CD4-positive, alpha-beta T cell treated with Interleukin-4 for 4 hours (primary cell): Measurements from ENCODE around the gene TMED9.

Experiments
- DNase-seq: peaks from one replicate; pipeline ENCODE4 v3.0.0-alpha.2; 2020

Gene TMED9

DNA sequence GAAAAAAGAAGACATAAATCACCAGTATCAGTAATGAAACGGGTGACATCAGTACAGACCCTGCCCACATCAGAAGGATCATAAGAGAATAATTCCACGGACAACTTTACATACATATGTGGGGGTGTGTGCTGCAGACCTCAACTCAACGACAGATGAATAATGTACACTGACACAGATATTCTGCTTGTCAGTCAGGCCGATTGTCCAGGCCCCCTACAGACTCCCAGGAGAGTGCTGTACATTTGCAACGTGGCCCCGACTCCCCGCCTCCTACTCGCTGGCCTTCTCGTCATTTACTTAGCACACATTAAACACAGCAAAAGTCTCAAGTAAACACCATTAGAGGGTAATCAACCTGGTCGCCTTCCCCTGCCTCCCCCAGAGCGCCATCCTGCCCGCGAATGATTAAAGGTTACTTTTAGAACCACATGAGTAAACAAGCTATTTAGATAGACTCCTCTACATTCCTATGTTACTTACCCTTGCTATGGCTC, 3.5 kb upstream of the TMED9 start:
- DNase-seq, result no peak

GRCh38 chr5:177590406-177590805, 1.6 kb upstream of the TMED9 start:
- no peak for DNase-seq

- DNase-seq, result no peak
These were observed 353 bp upstream of the TMED9 start for GRCh38 chr5:177591690-177592009.

- DNase-seq, result no peak
These were observed 902 bp downstream of the TMED9 start for GRCh38 chr5:177592905-177593304.

- DNase-seq, result no peak
These were observed 1.5 kb downstream of the TMED9 start for GRCh38 chr5:177593511-177593910.

DNA sequence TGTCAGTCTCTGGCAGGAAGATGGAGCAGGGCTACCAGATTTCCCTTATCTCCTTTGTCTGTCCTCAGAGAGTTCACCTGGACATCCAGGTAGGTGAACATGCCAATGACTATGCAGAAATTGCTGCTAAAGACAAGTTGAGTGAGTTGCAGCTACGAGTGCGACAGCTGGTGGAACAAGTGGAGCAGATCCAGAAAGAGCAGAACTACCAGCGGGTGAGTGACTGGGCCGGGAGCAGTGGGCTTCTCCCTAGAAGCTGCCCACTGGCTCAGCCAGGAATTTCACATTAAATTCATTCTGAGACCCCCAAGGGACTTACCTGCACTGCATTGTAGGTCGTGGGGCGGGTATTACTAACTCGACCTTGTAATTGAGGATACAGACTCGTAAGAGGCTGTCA, 2.1 kb downstream of the TMED9 start:
- DNase-seq, result no peak

GRCh38 chr5:177595026-177595585, 3.1 kb downstream of the TMED9 start:
- no peak for DNase-seq

DNA sequence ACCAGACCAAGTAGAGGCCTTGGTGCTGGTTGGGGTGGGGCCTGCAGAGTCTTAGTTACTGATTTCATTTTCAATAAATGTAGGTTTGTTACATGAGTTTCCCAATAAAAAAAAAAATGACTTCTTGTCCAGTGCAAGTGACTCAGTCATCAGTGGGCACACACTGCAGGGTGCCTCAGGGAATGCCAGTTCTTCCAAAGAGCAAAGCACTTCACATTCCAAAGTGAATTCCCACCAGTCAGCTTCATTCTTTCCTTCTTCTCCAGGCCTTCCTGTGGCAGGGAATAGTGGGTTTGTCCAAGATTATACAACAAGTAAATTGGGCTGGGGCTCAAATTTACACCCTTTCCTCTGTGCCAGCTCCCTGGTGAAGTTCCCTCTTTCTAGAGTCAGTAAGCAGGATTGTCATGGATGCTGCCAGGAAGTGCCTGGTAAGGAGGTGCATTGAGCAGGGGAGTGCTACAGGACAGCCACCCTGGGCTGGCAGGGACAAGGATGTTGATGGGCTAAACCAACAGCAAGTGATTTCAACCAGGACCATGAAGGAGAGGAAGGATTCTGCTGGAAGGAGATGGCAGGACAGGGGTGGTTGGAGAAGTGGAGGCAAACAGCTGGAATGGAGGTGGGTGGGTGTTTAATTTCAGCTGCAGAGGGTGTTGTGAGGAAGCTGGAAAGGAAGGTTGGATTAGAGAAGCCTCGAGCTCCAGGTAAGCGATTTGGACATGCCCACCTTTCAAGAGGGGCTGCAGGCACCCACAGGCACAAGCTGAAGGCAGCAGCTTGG, 4.2 kb downstream of the TMED9 start:
- DNase-seq, result no peak

DNA sequence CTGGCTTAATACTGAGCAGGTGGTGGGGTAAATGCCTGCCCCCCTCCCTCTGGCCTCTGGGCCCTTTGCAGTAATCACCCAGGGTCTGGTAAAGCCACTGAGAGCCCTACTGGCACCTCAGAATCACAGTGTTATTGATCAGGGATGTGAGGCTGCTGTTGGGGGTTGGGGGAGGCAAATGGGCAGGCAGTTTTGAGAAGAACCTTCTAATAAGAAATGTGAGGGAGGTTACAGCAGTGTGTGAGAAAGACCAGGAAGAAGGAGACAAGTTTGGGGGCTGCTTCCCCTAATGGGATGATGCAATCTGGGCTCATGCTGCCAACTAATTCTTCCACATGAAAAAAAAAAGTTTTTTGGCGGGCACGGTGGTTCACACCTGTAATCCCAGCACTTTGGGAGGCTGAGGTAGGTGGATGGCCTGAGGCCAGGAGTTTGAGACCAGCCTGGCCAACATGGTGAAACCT, 4.8 kb downstream of the TMED9 start:
- DNase-seq, result no peak

GRCh38 chr5:177598477-177598876, 6.5 kb downstream of the TMED9 start:
- DNase-seq, result no peak

DNA sequence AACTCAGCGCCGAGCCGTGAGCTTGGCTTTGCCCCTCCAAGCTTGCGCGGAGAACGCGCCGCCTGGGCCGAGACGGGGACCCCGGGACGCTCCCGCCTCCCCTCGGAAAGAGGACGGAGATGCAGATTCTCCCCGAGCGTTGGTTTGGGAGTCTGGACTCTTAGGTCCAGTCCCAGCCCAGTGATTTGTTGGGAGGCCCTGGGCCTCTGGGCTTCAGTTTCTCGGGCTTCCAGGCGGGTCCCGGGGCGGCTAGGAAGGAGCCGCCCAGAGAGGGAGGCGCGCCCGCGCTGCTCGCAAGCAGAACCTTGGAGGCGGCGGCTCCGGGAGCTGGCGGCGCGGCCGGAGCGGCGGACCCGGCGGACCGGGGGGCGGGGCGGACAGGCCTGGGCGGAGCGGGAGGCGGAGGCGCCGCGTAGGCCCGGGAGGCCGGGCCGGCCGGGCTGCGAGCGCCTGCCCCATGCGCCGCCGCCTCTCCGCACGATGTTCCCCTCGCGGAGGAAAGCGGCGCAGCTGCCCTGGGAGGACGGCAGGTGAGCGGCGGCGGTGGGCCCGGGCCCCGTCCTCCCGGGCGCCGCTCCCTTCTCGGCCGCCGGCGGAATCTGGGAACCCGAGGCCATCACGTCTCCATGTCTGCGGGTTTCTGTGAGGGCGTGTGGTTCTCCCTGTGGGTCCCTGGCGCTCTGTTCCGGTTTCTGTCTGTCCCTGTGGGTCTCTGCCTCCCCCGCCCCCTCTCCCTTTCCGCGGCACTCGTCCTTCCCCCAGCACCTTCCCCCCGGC, 7.9 kb downstream of the TMED9 start, which contains the start of gene B4GALT7:
B4GALT7 (plus strand) TSS at position 402 of the 777 bp plus-strand sequence; CDS start at position 481, 79 bp downstream.
- DNase-seq, result peak; percentile 65

- DNase-seq, result no peak
These were observed 8.6 kb downstream of the TMED9 start for GRCh38 chr5:177600508-177601018.

- no peak for DNase-seq
These were observed 9.1 kb downstream of the TMED9 start for GRCh38 chr5:177601126-177601525.

- no peak for DNase-seq
These were observed 9.8 kb downstream of the TMED9 start for GRCh38 chr5:177601577-177602457.

GRCh38 chr5:177602458-177602830, 10.4 kb downstream of the TMED9 start:
- no peak for DNase-seq

DNA sequence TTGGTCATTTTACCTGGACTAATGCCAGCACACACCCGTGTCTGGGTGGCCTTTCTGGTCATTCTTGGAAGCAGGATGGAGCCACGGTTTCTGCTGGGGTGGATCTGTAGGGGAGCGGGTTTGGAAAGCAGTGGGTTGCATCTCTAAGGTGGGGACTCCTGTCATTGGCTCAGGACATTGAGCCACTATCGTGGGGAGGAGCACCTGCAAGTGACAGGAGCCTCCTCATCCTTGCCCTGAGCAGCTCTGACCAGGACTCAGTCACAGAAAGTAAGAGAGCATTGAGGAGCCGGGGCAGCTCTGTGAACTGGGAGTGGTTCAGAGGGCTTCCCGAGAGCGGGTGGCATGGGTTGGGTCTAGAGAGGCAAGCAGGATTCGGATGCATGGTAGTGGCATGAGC, 11.6 kb downstream of the TMED9 start:
- no peak for DNase-seq

DNA sequence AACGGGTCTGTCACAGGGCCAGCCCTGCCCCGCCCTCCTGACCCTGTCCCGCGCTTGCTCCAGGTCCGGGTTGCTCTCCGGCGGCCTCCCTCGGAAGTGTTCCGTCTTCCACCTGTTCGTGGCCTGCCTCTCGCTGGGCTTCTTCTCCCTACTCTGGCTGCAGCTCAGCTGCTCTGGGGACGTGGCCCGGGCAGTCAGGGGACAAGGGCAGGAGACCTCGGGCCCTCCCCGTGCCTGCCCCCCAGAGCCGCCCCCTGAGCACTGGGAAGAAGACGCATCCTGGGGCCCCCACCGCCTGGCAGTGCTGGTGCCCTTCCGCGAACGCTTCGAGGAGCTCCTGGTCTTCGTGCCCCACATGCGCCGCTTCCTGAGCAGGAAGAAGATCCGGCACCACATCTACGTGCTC, 12.1 kb downstream of the TMED9 start:
- DNase-seq, result no peak

DNA sequence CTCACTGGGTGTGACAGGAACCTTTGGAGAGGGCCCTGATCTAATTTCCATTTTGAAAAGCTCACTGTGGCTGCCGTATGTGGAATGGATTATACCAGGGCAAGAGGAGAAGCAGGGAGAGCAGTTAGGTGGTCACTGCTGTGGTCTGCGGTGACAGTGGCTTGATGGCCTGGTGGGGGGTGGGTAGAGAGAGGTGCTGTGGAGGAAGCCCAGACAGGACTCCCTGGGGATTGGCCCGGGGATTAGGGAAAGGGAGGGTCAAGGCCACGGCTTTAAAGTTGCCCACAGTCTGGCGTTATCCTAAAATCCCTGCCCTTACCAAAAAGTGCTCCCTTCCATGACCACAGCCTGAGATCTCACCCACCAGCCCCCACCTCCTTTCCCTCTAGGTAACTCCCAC, 12.7 kb downstream of the TMED9 start:
- DNase-seq, result no peak

DNA sequence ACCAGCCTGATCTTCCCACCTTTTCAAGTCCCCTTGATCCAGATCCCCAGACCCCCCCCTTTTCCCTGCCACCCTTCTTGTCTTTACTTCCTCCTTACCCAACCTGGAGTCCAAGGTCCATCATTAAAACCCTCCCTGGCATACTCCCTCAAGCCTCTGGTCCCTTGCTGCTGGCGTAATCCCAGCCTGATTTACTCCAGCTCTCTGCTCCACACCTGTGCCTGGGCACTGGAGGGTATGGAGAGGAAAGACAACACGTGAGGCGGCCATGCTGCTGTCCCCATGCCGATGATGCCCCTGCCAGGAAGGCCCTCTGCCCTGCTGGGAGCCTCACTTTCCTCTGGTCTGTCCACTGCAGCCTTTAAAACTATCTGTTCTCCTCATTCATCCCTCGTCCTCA, 13.1 kb downstream of the TMED9 start:
- no peak for DNase-seq

DNA sequence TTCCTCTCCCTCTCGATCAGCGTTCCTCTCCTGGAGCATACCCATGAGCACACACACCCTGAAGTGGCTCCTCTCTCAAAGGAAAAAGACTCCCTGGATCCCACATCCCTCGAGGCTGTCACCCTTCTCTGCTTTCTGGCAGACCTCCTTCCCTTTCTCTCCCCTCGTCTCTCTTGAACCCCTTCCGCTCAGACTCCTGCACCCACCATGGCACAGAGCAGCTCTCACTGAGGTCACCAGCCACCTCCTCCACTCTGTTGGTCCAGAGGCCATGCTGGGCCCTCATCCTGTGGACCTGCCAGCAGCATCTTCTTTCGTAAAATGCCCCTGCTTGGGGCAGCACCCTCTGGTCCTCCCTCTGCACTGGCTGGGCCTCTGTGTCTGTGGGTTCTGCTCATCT, 13.7 kb downstream of the TMED9 start:
- no peak for DNase-seq

DNA sequence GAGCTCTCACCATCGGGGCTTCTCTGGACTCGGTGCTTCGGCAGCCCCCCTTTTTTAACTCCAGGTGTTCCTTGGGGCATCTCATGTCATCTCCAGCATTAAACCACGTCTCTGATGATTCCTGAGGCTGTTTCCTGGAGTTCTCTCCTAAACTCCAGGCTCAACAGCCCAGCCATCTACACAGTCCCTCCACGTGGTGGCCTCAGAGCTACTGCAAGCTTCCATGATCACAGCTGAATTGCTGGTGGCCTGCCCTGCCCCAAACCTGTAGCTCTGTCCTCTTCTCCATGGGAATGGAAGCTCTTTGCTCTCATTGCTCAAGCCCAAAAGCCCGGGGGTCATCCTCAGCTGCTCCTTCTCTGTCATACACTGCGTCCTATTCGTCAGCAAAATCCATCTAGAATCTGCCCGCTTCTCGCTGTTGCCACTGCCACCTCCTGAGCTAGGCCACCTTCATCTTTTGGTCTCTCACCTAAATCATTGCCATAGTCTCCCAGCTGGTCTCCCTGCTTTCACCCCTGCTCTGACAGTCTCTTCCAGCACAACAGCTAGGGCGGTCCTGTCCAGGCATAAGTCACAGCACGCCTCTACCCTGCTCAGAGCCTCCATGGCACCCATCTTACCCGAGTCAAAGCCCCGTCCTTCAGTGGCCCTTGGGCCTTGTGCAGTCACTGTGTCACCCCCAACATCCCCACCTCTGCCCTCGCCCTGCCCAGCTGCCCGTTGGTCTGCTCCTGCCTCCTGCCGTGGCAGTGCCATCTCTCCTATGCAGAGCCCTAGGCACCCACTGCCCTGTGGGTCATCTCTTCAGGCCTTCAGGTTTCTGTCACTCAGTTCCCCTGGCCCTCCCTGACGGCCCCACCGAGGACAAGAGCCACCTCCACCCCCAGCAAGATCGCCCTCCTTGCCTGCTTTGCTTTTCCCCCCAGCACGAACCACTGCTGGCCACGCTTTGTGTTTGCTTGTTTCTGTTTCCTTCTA, 14.4 kb downstream of the TMED9 start:
- no peak for DNase-seq
